HG03196 (cell line): Measurements from ENCODE around the gene AEN.
A peak's percentile ranks its signal among the peaks of the same experiment; 100 is the strongest.

ENCODE experiments used
- ATAC-seq: cut with Tn5 transposase; IDR thresholded peaks from one replicate; pipeline ENCODE4 v1.9.1; 2021; ENCODE audit not compliant: unreplicated experiment

AEN gene, protein sequence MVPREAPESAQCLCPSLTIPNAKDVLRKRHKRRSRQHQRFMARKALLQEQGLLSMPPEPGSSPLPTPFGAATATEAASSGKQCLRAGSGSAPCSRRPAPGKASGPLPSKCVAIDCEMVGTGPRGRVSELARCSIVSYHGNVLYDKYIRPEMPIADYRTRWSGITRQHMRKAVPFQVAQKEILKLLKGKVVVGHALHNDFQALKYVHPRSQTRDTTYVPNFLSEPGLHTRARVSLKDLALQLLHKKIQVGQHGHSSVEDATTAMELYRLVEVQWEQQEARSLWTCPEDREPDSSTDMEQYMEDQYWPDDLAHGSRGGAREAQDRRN

DNA sequence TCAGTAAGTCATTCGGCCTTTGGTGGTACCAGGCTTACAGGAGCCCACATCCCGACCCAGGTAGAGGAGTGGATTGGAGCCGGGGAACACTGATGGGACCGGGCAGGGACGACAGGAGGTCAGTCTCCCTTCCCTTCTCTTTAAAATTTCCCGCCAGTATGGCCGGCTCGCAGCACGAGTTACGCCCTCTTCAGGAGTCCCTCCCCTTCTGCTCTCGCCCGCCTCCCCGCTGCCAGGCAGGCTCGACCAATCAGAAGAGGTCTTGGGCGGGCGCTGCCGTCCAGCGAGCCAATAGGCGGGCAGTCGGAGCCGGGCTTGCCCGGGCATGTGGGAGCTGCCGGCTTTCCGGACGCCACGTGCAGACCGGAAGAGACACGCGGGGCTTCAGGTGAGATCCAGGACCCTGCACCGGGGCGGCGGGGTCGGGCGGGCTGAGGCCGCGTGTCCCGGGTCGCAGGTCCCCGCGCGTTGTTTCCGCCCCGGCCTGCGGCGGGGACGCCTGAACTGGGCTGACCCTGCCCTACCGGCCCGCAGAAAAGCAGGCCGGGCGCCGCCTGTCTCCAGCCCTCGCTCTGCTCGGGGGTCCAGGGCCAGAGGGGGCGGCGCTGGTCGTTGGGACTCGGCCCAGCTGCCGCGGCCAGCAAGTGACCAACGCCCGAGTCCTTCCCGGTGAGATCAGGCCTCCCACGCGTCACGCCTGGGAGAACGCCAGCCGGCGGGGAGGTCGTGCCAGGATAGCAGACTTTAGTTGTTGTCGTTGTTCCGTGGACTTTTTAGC, at the start of gene AEN:
Gene AEN (plus strand): TSS at position 346 of the 778 bp plus-strand sequence. CDS start 4,870 bp downstream, outside the sequence.
- peak; percentile 95 for ATAC-seq

DNA sequence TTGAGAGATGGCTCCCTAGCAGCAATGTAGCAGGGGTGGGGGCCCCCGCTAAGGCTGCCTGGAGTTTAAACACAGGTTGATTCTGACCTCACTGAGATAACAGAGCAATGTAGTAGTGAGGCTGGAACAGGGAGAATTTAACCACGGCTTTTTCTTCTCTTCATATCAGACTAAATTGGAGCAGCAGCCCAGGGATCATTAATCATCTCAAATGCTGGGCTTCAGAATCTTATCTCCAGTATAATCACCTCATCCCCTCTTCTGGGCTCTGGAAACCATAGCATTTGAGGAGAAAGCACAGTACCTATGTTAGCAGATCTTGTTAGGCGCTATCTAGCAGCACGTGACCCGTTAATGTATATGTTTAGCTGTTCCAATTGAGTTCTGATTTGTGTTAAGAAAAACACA, 49.3 kb upstream of the AEN start:
- no peak for ATAC-seq

DNA sequence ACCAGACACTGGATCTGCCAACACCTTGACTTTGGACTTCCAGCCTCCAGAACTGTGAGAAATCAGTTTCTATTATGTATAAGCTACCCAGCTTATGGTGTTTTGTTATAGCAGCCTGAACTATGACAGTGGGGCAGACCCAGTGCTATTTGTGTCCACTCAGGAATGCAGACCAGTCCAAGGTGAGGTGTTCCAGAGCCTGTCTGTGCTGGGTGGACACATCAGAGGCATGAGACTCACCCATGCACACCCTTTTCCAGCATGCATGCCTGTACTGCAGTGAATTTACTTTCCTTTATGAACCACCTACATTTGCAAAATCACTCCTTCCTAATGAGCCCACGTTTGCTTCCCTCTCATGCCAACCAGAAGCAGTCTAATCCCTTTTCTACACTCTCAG, 47.1 kb upstream of the AEN start:
- no peak for ATAC-seq

DNA sequence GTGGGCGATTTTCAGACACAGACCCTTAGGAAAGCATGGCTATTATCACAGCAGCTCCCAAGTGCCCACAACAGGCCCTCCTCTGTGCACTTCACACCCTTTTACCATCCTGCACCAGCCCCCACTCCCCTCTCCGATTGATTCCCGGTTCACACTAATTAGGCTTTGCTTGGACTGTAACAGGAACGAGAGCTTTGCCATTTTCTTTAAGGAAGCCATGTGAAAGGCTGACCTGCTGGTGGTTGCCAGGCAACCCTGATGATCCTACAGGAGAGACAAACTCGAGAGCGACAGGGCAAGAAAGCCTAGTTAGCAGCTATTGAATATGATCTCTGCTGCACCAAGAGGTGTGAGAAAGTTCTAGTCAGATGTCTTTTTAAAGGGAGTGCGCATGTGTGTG, 46.5 kb upstream of the AEN start:
- ATAC-seq = no peak

DNA sequence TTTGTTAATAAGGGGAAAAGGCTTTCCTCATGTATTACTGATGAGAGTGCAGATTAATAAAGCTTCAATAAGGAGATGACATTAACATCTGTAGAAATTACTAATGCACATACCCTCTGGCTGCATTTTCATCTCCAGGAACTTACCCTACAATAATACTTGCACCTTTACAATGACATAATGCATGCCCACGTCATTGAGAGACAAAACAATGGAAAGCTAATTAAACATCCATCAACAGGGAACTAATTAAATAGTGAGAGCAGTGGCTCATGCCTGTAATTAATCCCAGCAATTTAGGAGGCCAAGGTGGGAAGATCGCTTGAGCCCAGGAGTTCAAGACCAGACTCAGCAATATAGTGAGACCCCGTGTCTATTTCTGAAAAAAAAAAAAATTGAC, 41.8 kb upstream of the AEN start:
- no peak for ATAC-seq

DNA sequence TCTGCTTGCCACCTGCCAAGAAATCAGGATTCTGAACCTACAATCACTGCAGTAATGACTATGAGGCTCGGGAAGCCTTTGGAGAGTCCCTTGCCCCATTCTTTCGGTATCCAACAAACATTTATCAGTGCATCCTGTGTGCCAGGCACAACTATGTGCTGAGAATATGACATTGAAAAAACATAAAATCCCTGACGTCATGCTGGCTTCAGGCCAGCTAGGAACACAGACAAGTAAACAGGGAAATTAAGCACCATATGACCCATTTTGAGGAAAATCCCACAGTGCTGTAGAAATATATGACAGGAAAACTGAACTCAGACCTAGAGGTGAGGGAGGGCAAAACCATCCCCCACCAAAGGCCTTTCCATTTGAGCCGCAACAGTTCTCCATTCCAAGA, 40.6 kb upstream of the AEN start:
- ATAC-seq = no peak

DNA sequence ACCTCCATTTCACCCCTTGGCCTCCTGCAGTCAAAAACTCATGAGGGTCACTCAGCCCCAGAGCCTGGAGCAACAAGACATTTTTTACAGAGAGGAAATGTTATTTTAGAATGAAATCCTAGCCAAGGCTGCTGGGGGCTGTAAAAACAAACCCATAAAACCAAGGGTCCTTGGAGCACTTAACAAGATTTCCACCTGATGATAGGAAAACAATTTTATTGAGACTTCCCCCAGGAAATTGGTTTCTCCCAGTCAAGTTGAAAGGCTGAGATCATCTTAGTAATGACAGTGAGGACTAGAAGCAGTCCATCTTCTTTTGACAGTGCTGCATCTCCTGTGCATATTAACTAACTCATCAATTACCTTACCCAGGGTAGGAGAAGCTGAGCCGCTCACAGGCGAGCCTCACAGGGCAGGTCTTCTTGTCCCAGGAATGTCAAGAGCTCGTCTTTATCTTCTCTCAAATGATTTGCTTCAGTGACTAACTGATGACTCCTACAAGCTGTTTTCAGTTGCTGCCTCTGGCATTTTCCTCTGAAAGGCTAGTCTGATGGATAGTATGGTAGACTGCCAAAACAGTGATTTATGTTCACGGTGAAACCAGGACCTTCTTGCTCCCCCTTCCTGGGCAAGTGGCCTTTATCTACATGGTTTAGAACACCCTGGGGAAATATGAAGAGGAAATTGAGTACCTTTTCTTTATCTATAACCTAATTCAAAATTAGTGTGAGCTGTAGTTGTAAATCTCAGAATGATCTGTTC, 34.6 kb upstream of the AEN start:
- ATAC-seq = no peak

DNA sequence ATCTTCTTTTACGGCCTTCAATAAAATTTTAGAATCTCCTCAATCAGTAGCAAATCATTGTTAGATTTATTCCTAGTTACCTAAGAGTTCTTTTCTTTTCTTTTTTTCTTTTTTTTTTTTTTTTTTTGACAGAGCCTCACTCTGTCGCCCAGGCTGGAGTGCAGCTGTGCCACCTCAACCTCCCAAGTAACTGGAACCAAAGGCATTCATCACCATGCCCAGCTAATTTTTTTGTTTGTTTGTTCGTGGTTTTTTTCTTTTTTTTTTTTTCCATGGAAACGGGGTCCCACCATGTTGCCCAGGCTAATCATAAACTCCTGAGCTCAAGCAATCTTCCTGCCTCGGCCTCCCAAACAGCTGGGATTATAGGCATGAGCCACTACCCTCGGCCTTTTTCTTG, 30.4 kb upstream of the AEN start:
- ATAC-seq = no peak

DNA sequence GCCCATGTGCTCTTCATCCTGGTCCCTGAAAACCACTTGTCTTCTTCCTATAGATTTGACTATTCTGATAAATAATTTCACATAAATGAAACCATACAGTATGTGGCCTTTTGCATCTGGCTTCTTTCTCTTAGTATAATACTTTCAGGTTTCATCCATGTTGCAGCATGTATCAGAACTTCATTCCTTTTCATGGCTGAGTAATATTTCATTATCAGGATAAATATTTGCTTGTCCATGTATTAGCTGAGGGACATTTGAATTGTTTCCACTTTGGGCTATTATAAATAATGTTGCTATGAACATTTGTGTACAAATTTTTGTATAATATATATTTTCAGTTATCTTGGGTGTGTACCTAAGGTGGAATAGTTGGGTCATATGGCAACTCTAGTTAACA, 29.8 kb upstream of the AEN start:
- no peak for ATAC-seq

DNA sequence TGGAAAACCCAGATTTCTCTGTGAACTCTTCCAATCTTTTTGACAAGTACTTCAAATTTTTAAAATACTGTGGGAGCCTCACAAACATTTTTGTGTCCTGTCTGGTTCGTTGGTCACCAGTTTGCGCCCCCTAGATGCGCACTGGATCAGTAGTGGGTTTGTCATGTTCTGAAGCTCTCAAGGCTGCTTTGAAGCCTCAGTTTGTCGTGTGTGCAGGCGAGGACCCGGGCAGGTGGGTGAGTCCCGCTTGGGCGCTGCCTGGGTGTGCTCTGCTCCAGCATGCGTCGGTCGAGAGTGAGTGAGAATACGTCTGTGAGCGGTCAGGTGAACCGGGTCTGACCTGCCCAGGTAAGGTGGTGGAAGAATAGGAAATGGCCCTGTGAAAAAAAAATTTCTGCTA, 17.3 kb upstream of the AEN start:
- ATAC-seq = no peak

DNA sequence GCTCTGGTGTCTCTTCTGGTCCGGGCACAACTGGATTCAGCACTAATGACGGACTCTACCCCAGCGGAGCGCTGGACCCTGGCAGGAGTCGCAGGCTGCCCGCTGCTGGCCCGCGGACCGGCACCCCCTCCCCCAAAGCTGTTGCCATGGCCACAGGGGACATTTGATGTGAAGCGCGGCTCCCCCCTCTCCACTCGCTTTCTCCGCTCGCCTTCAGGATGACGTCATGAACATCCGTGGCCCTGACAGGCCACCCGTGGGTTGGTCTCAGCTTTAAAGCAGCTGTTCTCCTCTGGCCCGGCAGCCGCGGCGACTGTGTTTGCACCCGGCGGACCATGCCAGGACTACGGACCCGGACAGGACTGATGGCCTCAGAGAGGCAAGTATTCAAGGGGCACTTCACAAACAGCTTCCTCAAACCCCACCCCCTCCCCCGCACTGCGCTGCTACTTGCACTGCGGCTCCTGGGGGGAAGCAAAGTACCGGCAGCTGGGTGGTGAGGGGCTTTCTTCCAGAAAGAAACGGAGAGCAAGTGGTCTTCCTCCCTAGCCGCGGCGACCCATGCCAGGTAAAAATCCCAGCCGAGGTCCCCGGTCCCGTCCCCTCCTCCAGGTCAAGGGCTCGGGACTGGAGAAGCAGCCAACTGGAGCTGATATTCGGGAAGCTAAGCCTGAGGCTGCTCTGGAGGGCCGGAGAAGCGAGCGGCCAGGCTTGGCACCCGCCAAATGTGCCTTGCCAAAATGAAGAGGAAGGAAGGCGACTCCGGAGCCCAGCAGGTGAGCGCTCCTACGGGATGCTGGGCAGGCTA, 16.6 kb upstream of the AEN start:
- no peak for ATAC-seq

DNA sequence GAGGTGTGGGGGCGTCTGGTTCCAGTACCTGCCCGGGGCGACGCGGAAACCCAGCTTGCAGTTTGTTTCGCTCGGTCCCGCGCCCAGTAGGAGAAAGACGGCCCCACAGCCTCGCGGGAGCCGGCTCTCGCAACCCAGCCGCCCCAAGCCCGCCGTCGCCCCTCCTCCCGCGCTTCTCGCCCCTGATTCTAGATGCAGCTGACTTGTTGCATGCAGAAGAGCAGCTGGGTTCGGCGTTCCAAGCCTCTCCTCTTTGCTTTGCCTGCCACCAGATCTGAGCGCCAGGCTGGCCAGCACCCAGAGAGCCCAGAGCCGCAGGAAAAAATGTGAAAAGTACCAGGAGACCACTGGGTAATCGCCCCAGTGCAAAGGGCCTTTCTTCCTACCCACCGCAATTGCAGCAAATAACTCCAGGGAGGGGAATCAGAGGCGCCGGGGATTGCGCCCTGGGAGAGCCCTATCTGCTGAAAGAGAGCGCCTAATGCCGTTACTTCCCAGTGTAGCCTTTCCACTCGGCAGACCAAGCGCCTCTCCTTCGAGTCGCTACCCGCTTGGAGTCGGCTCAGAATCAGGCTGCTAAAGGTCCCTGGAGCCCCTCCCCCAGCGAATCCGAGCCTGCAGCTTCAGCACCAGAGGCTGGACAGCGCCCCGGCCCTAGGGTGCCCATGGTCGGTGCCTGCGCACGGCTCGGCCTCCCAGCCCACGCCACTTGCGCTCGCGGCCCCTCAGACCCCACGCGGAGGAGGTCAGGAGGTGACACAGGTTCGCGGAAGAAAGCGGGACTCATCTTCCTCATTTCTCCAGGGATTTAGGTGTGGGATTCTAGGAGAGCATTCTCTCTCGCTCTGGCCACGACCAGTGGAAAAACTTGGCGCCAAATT, 15.7 kb upstream of the AEN start:
- no peak for ATAC-seq

DNA sequence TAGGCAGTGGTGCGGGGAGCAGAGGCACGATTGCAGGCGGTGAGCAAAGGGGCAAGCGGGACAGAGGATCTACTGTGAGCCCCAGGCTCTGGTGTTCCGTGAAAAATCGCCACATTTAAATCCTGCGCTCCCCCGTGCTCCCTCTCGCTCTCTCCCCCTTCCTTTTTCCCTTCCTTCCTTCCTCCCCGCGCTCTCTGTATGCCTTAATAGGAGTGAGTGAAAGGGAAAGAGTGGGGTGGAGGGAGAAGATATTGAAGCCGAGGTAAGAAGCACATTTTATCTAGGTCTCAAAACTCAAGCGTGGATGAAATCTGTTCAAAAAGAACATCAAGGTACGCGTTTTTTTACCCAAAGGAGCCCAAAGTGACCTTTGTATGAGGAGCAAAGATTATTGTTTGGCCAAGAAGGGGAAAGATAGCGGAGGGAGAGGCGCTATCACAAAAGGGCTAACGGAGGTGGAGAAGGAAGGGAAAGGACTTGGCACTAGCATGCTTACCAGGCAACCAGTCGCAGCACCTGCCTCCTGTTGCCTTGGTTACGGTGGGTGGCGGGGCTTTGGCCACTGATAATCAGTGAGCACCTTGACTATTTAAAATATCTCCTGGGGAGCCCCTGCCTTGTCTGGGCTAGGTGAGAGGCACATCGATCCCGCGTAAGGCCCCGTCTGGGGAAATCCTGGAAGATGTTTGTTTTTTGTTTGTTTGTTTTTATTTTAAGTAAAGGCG, 14.9 kb upstream of the AEN start:
- ATAC-seq = no peak

DNA sequence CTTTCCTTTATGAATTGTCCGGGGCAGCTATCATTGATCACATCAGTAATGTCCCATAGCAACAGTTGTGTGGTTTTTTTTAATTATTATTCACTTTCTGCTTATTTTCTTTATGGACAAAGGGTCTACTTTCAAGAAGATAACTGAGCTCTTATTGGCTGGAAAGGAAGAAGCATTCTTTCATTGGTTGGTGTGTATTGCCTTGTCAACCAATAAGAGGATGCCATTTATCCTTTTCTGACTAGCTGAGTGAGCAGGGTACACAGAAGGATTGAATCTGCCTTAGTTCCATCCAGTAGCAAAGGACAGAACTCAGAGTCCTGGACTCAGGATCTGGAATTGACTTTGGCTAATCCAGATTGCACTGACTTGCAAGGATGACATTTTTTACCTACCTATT, 13.2 kb upstream of the AEN start:
- ATAC-seq = no peak

DNA sequence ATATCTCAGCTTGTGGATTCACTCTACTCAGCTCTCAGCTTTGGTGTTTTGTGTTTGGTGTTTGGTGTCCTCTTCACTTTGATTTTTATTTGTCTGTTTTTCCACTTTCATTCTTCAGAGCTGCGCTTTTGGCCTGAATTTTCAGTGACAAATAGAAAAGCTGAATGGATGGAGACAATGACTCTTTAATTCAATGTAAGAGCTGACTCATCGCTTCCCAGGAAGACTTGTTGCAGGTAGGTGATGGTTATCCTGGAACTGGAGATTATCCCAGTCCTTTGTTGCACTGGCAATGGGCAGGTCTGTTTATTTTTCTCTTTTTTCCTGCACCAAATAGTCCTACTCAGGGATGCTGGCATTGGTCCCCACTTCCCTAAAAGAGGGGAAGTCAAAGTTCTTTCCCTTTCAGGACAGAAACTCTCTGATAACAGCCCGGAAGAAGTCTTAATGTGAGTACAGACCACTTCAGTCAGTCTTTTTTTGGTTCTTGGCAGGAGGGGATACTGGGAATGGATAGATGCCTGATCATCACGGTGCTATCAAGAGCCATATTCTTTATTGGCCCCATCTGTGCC, 12.4 kb upstream of the AEN start:
- ATAC-seq = no peak

DNA sequence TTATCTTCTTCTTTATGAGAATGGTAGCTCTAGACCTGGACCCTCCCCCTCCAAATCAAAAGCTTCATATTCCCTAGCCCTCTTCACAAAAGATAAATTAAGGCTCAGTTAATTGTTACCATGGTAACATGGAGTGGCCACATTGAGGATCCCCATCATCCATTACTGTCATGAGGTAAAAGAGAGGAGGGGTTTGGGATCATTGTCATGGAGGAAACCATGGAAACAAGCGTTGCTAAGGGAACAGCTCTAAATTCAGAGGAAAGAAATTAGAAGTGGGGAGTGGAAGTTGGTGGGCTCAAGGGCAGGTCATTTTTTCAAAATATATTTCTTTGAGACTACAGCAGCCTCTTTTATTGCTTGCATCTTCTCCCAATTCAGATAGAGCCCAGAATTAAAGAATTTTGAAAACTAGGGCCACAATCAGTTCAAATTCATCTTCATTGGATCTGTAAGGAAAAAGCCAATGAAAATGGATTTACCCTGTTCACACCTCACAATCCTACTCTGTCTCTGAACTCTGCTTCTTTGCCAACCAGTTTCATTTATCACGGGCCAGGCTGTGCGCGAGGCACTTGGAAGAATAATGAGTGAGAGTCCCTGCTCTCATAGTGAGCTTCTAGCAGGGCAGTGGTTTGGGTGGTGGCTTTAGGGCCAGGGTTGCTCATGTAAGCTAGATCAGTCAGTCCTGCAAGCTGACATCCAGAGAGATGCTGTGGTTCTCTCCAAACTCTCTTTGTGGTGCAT, 11.6 kb upstream of the AEN start:
- ATAC-seq = no peak

DNA sequence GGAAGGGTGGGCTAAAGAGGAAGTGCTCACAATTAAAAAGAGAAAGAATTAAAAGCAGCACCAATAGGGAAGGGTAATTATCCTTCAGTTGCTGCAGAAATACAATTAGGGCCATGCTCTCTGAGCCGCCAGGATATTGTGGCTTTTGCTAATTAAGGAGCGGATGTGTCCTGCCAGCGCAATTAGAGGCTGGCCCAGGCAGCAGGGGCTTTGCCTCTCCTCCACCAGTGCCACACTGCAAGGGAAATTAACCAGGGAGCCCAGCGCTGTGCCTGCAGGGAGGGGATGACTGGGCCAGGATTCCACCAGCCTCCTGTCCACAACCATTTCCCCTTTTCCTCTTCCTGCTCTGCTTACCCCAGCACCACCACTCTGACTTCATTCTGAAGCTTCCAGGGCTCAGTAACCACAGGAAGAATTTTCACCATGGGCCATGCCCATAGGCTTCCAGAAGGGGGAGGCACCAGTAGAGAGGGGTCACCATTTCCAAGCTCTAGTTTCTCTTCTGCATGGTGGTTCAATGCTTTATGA, 10.4 kb upstream of the AEN start:
- no peak for ATAC-seq

DNA sequence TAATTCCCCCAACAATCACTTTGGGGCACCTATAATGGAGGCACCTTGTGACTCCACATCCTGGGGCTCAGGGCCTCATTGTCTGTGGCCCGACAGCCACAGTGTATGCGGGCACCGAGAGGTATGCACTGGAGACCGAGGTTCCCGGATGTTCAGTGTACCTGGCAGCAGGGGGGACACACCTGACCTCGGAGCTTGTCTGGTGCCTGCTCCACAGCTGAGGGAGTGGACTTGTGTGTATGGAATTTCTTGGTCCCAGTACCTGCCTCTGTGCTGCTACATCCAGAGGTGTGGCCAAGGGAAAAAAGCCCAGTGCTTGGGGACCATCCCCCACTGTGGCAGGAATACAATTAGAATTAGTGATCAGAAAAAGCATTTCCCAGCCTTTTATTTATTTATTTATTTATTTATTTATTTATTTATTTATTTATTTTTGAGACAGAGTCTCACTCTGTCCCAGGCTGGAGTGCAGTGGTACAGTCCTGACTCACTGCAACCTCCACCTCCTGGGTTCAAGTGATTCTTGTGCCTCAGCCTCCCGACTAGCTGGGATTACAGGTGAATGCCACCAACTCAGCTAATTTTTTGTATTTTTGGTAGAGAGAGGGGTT, 8.8 kb upstream of the AEN start:
- no peak for ATAC-seq
